ENCODE results near the gene PTCSC3.

The PTCSC3 gene

DNA sequence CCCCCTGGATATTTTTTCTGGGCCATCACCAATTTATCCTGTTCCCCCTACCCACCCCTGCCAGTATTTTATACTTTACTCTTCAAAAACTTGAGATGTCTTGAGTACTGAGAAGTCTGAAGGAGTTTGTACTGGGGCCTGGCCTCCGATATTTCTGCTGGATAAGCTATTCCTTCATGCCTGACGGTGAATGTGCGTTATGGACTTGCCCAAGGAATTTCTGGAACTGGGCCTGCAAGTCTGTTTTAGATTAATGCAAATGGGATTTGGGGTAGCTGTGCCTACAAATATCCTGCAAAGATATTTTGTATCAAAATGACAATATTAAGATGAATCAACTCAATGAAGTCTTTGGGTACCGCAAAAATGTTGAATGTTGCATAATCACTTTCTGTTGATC is at the start of gene PTCSC3:
Gene PTCSC3 (minus strand): TSS at position 199 of the 400 bp plus-strand sequence.
- DNase-seq = no peak

DNA sequence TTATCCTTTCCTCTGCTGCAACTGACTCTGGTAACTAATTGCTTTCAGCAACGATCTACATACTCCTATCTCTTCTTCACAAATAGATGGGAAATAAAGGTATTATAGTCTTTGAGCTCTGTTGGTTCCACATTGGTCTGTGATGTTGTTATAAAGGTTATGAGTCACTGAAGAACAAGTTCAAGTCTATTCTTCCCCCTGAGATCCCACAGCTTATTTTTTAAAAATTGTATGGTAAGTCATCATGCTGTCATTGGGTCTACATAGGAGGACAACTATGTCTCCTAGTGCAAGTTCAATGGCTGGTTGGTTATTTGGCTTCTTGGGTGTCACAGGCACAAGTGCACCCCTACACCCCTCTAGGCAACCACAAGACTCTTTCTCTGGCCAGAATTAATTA is 49.6 kb upstream of the PTCSC3 start:
- no peak for DNase-seq

DNA sequence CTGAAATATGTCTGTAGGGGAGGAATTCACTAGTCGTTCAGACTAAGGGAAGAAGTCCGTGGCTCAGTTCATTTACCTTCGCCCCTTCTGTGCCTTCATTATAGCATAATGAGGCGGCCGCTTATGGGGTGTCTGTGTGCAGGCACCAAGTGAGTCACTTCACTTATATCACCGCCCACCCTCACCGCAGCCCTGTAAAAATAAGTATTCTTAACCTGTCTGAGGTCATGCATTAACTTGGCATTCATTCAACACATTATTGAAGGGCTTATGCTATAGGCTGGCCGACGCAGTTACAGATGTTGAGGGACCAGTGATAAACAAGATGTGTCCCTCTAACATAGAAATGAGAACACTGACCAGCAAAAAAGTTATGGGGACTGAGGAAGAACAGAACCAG is 47.7 kb upstream of the PTCSC3 start:
- no peak for DNase-seq

DNA sequence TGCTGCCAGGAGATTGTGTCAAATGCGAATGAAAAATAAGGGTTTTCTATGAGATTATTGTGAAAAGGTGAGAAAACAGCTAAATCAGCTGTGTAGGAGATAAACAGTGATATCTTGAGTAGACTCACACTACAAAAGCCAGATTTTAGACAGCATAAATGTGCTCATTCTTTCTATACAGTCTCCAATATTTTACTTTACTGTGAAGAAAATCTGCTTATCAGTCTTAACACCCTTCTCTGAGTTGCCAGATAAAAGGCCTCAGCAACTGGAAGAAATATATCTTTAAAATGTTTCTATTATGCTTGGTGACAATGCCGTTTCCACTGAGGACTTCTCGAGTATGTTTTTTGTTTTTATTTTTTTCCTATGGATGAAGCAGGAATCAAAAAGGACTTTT is 47.0 kb upstream of the PTCSC3 start:
- no peak for DNase-seq

DNA sequence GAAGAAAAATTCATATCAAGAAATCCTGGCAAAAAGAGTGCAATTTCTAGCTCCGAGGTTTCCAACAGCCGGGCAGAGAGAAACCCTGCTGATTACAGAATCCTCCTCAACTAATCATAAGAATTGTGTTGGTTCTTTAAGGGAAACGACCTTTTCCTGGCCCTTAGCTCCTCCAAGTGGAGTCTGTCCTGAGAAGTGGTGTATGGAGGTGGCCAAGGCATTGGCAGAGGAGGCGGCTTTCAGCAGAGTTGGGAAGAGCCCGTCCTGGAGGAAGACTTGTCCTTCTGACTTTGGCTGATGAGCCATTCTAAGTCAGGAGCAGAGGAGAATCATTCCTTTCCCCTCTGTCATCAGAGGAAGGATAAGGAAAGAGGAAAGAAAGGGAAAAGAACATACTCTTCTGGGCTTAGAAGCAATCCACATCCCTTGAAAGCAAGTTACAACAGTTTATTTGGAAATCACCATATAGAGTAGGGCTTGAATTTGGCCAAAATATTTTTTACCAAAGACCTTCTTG is 46.5 kb upstream of the PTCSC3 start:
- DNase-seq = no peak

DNA sequence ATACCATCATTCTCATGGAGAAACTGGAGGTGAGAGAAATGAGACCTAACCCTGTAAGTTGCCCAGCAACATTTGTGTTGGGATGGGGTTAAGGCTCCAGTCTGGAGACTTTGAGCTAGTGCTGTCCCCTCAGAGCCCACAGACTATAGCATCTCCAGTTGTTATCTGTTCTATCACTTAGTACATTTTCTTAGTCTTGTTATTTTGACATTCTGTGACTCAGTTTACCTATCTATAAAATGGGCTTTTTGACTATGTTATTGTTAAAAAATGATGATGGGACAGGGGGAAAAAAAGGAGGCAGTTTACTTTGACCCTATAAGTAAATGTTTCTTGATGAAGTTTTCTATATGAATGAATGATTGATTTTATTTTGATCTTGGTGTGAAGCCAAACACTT is 45.8 kb upstream of the PTCSC3 start:
- no peak for DNase-seq

DNA sequence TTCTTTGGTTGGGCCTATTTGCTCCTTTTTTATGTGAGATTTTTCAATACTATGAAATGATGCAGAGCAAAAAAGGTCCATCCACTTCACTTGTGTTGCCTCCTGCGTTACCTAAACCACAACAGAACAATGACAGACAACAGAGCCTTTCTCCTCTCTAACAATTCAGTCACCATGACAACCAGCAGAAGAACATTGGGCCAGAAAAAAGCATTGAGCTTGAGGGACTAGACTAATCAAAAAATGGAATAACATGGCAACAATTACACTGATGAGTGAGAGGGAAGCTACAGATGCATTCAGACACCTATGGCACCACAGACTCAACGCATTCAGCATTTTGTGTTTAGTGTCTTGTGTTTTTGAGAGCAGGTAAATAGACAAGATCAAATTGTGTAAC is 44.6 kb upstream of the PTCSC3 start:
- peak; percentile 29 for DNase-seq

DNA sequence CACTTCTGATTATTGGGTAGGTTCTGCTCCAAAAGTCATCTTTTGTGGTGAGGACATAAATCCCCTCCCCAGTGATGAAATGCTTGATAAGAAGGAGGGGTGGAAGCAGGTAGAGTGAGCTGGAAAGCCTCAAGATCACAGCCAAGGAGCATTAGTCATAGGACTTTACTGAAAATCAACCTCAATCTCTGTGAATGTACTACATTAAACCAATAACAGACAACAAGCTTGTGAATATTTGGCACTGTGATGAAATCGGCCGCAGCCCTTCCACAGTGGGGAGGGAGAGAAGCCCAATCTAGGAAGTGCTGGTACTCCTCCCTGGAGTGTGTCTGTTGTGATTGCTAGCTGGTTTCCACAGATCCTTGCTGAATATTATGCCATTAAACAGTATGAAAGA is 41.2 kb upstream of the PTCSC3 start:
- no peak for DNase-seq

DNA sequence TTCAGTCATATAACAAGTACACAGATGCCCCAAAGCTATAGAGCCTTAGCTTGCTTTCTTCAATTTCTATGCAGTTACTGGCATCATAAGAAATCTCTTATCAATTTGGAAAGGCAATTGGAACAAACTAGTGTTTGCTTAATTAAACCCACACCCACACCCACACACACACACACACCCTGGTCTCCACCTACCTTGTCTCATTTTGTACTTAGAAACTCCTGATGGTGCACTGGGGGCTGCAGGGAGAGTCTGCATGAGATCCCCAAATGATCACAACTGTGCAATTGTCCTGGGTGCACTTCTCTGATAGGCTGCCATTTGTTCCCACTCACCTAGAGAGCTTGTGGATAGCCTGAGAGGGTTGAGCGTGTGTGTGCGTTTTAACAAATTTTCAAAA is 40.5 kb upstream of the PTCSC3 start:
- no peak for DNase-seq

DNA sequence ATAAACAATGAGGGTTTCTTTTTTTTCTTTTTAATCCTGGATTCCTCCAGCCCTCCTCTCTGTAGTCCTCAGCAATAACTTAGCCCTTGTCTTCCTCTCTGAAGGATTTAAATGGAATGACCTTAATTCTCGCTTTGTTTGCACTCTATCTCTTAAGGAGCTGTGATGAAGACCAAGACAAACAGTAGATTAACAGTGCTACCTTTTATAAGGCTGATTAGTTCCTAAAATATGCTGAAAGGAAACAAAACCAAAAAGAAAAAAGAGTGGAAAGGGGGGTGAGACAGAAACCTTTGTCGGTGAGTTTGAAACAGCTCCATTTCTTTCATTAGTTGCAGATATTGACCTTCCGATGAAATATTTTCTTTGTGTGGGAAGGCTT is 38.7 kb upstream of the PTCSC3 start:
- DNase-seq = no peak

DNA sequence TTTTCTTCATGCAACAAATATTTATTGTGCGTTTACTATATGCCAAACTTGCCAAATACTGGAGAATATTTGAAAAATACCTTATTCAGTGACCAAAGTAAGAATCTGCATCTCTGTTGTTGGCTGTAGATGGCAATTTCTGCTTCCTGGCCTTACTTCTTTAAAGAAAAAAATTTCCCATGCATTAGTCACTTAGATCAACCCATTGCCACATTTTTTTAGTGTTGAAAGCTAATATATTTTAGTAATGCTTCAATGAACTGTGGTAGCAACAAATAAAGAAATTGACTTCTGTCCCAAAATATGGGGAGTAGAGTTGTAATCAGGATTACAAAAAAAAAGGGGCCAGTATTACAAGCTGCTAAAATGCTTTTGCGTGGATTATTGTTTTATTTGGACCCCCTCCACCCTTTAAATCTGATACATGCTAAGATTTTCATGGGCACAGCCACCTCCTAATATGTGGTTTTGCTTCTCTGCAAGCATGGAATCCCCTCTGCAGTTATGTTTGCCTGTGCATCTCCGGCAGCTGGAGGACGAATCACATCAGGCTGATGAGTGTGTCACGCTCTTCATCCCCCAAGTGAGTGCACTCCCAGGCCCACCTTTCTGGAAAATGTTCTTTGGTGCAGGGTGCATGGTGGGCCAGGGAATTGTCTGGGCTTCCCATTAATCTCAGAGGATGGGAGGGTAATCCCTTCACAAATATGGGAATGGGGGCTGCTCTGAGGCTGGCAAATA is 38.1 kb upstream of the PTCSC3 start:
- DNase-seq = no peak

DNA sequence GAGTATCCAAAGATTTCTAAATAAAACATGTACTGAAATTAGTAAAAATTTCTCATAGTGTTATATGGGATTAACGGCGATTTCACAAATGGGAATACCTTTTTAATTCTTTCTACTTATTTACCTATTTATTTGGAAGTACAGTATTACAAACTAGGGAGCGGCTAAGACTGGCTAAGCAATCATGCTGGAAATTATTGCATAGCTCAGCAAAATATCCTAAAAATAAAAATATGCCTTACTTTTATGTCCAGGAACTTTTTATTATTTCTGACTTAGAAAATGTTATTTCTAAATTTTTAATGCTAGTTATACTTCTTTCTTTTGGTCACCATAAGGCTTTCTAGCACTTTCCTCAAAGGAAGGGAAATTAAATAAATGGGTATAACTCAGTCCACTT is 36.5 kb upstream of the PTCSC3 start:
- no peak for DNase-seq

DNA sequence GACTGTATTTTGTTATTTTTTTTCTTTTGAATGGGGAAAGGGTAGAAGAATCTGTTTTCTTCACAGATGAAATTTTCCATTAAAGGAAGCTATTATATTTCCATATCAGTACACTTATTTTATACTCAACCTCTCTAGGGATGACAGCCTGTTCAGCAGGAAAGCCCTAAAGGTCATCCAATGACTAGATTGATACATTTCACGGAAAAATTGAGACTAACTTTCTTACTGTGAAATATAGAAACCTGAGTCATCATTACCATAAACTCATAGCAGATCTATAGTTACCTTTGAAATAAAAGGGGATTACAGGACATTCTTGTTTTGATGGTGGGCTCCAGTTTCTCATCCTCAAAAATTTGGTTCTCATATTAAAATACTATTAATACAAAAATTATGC is 36.1 kb upstream of the PTCSC3 start:
- DNase-seq = no peak

DNA sequence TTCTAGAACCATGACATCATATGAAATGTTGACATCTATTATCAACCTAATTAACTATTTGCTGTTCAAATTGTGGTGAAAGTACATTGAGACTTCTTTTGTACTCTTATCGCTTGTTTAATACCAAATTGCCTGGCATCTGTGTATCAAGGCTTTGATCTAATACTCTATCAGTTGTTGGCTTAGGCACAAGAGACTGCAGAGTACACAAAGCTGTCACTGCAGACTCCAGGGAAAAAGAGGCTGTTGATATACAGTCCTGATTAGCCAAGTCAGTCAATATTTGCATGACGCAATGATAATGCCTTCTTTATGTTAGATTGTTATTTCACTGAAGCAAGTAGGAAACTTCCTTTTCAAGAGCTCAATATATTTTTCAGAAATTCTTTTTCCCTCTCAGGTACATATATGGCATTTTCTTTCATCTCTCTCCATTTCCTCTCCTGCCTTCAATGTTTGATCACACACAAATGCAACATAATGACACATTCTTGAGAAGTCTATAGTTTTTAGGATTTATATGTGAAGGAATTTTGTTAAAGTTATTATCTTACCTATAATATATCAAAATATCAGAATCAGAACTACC is 32.3 kb upstream of the PTCSC3 start:
- peak; percentile 95 for DNase-seq

DNA sequence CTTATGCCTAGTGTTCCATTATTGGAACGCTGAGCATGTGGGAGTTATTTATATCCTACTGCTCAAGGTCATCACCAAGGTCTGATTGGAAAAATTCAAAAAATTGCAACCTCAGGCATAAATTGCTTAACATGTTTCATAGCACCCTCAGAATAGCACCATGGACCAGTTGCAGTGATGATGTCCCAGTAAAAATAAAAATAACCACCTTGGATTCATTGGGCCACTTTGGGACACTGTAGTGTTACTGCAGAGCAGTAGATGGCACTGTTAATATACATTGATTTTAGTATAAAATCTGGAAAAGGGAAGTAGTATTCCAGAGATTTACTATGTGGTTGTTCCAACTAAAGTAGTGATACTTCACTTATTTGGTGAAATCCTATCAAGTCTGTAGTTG is 31.0 kb upstream of the PTCSC3 start:
- DNase-seq = peak; percentile 60

DNA sequence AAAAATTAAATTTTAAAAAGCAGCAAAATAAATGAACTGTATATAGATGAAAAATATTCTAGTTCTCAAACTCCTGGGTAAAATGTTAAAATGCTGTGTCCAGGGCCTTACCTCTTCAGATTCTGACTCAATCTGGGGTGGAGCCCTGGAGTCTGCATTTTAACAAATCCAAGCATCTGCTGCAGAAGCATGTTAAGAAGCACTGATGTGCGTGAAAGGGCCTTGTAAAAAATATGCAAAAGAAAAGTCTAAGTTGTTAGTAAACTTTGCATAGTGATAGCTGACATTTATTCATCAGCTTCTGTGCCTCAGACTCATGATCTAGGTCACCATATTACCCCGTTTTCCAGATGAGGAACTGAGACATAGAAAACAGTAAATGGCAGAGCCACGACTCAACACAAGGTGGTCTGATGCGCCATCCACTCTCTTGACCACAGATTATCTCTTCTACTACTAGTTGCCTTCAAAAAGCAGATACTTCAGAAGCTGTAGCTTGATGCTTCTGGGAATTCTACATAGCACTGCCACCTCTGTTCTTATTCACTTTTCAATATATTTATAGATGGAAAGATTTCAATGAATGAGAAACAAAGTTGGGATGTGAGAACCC is 28.0 kb upstream of the PTCSC3 start:
- no peak for DNase-seq

DNA sequence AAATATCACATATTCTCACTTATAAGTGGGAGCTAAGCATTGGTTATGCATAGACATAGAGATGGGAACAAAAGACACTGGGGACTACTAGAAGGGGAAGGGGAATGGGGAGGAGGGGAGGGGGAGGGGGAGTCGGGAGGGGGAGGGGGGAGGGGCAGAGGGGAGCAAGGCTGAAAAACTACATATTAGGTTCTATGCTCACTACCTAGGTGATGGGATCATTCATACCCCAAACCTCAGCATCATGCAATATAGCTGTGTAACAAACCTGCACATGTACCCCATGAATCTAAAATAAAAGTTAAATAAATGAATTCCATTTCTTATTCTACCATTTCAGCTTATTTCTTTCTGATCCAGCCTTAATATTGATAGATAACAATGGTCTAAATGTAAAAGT is 21.9 kb upstream of the PTCSC3 start:
- no peak for DNase-seq

DNA sequence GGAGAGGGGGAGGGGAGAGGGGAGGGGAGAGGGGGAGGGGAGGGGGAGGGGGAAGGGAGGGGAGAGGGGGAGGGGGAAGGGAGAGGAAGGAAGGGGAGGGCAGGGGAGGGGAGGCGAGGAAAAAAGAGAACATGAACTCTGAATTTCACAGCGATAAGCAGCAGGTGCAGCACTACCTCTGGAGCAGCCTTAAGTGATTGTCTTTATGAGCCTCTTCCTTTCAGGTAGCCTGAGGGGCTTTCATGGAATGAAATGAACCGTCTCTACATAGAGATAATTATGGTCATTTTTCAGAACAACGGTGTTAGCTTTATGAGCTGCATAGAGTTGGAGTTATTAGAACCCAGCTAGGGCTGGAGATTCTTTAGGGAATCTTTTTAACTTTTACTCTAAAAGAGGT is 18.1 kb upstream of the PTCSC3 start:
- peak; percentile 64 for DNase-seq

DNA sequence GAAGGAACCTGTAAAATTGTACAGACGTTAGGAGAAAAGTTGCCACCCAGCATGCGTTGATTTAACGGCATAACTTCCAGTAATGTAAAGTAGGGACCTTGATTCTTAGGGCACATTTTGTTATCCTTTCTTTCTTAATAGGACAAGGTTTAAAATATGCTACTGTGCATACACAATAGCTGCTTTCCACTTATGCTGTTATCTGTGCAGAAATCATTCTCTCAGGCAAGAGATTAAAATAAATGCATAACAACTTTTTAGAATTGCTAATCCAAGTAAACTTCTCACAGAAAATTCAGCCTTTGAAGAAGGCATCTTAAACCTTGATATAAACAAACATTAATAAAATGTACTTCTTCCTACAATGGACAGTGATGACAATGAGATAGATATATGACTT is 16.0 kb upstream of the PTCSC3 start:
- DNase-seq = no peak

DNA sequence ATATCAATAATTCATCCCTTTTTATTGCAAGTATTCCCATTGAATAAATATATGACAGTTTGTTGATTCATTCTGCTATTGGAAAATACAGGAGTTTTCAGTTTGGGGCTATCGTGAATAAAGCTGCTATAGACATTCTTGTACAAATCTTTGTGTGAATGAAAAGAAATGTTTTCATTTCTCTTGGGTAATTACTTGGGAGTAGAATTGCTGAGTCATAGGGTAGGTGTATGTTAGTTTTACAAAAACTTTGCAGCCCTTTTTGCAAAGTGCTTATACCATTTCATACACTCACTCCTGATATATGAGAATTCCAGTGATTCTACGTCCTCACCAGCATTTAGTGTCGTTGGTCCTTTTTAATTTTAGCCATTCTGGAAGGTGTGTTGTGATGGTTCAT is 6.9 kb upstream of the PTCSC3 start:
- DNase-seq = no peak

DNA sequence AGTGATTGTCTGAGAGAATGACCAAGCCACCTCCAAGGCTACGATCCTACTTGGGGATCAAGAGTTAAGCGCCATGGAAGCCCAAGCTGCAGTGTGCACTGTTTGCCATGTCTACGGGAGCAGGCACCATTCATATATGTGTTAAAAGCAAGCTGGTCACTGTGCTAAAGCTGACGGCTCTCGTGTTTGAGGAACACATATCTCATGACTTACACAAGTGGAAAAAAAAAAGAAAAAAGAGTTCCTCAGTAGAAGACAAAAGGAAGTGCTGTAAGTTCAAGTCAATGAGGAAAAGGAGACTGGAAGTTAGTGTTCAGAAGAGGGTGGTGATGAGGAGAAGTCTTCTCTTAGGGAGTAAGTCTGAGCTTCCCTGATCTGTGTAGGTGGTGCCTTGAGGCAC is 4.9 kb upstream of the PTCSC3 start:
- DNase-seq = no peak

DNA sequence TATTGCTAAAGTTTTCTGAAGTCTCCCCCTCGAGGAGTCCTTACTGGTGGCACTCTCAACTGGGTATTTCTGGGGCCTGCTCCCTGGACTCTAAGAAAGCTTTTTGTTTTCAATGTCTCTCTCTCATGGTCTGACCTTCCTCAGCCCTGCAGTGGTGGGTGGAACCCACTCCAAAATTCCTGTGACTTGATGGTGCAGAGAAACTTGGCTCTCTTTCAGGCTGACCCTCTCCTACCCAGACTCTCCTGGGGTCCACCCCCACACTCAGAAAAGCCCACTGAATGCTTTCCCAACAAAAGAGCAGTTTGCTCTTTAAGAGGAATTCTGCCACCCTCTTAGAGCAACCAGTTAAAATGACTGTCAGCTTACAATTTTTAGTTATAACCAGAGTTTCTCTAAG is 967 bp upstream of the PTCSC3 start:
- DNase-seq = no peak

DNA sequence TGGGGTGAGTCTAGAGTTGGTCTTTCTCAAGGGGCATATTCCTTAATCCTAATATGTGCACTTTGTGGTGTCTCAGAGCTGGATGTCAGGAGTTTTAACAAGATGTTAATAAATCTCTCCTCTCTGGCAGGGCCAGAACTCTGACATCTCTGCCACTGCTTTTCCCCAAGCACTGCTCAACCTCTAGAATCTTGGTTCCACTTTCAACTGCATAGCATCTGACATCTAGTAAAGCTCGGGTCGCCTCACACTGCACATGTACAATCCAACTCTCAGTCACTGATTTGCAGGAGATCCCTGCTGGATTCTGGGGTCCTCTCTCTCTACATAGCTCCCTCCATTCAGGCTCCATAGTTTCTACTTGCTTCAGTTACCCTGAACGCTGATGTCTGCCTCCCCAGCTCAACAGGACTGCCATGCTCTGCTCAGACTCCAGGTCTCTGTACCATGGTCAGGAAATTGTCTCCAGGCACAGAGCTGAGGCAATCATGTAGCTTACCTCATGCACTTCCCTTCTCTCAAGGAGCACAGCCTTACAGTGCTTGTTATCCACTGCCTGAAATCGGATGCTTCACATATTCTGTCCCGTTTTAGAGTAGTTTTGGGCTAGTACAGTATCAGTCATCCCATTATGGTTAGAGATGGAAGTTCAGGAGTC is 1.6 kb downstream of the PTCSC3 start:
- DNase-seq = no peak

DNA sequence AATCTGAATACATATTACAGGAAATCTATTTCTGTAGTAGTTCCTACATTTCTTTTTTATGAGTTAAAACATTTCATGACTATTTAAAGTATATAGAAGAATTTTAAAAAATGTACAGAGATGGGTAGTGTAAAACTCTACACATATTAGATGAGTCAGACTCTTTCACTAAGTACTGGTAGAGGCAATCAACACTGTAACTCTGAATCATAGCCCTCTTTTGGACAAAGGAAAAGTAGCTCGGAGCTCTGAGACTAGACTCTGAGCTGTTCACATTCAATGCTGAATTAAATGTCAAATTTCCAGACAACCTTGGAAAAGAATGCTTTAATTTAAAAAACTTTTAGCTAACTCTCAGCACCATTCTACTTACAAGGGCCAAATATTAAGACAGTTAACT is 3.4 kb downstream of the PTCSC3 start:
- no peak for DNase-seq
